Activated T-helper 9 cell treated with anti-CD3 and anti-CD28 coated beads, Interleukin-2, amount 50 U/mL, for 16 hours (primary cell): ENCODE data around the gene PNMA8B.
"Not testable (repeated sequence)": the region's sequence is repeated elsewhere in the genome, so short reads cannot be mapped to it uniquely, and the experiment has no call there.

Source experiments
- DNase-seq: peaks from one replicate; pipeline ENCODE4 v3.0.0-alpha.2; 2020; ENCODE audit warnings: low read depth

Gene PNMA8B

GRCh38 chr19:46514589-46515289 is 19.1 kb upstream of the PNMA8B start:
- no peak for DNase-seq

GRCh38 chr19:46513461-46514236 is 18.0 kb upstream of the PNMA8B start:
- peak; percentile 71 for DNase-seq

DNA sequence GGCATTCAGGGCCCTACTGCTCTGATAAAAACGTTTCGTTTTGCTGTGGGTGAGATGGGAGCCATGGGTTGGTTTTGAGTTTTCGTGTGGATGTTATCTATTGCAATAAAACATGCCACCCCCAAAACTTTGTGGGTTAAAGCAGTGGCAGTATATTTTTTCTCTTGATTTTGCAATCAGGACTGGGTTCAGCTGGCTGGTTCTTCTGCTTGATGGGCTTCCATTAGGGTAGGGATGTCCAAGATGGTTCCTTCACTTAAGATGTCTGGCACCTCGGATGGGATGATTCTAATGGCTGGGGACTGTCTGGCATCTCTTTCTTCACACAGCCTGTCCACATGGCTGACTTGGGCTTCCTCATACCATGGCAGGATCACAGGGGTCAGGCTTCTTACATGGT is 15.6 kb upstream of the PNMA8B start:
- no peak for DNase-seq

- no peak for DNase-seq
Measured at GRCh38 chr19:46508206-46508605, 12.5 kb upstream of the PNMA8B start.

DNA sequence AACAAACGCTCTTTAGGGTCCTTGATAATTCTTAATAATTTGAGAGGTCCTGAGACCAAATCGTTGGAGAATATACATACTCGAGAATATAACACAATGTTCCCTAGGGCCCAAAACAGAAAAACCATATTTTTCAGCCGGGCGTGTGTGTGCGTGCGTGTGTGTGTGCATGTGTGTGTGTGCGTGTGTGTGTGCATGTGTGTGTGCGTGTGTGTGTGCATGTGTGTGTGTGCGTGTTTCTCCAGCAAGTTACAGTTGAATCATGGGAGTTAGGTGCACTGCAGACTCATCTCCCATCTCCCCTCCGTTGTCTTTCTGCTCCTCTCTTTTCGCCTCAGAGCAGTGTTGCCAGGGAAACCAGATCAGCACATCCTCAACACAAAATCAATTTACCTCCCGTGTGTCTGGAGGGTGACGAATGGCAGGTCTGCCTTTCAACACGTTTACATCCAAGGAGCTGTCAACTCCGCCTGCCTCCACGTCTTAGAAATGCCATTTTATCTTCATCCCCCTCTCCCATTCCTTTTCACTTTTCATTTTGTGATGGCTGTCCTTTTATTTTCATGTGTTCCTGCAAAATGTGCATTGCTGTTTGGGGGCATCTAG is 8.3 kb upstream of the PNMA8B start:
- DNase-seq: no peak

DNA sequence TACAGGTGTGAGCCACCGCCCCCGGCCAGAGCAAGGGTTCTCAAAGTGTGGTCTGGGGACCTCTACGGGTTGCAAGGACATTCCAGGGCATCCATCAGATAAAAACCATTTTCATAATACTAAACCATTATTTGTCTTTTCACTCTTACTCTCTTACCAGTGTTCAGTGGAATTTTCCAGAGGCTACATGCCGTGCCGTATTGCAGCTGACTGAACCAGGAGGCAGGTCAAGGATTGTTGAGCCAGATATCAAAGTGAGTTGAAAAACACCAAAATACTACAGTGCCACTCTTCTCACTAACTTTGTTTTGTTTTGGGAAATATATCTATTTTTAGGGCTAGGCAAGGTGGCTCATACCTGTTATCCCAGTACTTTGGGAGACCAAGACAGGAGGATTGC is 7.2 kb upstream of the PNMA8B start:
- no peak for DNase-seq

- no peak for DNase-seq
Measured at GRCh38 chr19:46499692-46500091, 4.0 kb upstream of the PNMA8B start.

GRCh38 chr19:46497773-46498172 is 2.1 kb upstream of the PNMA8B start:
- no peak for DNase-seq

DNA sequence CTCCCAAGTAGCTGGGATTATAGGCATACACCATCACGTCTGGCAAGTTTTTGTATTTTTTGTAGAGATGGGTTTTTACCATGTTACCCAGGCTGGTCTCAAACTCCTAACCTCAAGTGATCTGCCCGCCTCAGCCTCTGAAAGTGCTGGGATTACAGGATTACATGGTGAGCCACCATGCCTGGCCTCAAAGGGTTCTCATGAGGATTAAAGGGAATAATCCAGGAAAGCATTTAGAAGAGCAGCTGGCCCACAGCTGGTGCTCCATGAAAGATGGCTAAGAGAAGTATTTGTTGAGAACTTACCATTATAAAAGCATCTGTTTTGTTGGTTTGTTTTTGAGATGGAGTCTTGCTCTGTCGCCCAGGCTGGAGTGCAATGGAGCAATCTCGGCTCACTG is 1.2 kb upstream of the PNMA8B start:
- DNase-seq: not testable (repeated sequence)

GRCh38 chr19:46496304-46496703 is 637 bp upstream of the PNMA8B start:
- no peak for DNase-seq

DNA sequence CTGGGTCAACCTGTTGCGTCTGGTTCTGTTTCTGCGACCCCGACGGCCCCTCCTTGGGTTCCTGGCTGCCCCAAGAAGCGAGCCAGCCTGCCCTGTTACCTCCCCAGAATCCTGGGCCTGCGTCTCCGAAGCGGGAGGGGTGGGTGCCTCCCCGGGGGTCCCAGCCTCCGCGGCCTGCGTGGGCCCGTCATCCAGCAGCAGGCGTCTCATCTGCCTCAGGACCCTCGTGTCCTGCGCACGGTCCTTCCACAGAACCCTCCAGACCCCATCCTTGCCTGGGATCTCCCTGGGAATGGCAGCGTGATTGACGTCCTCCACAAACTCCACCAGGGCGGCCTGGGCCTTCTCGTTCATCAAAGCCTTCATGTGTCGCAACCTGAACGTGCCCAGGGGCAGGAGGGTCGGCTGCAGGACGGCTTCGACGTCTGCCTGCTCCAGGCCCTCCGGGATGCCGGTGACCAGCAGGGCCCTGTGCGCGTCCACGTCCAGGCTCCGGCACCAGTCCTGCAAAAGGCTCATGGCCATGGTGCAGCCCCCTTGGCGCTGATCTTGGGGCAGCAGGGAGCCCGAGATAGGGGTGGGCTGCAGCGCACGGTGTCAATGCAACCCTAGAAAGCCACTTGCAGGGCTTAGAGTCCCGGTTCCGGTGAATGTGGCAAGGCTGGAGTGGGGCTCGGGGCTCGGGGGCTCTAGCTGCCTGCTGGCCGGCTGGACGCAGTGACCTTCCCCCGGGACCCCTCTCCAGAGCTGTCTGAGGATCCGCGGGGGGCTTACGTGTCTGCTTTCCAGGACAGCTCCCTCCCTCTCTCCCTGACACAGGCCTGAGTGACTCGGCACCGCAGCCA is 504 bp downstream of the PNMA8B start:
- DNase-seq: no peak

GRCh38 chr19:46494146-46494940 is 1.3 kb downstream of the PNMA8B start:
- DNase-seq: no peak

- no peak for DNase-seq
Measured at GRCh38 chr19:46493236-46494145, 2.2 kb downstream of the PNMA8B start.

DNA sequence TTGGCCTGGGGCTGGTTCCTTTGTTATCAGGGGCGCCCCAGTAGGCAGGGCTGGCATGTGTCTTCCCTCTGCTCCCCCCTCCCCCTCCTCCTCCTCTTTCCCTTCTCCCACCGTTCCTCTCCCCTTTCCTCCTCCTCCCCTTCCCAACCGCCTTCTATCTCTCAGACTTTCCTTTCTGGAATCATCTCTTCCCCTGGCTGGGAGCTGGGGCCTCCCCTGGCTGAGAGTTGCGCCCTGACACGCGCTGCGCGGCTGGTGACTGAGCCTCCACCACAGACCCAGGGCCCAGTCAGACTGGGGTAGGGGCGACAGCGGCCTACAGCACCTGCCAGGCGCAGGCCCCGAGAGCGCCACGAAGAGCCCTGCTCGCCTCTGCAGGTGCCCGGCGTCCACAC is 2.8 kb downstream of the PNMA8B start:
- DNase-seq: no peak

GRCh38 chr19:46491975-46492682 is 3.5 kb downstream of the PNMA8B start:
- no peak for DNase-seq

- DNase-seq: no peak
Measured at GRCh38 chr19:46490774-46491173, 4.9 kb downstream of the PNMA8B start.

GRCh38 chr19:46489445-46490272 is 6.0 kb downstream of the PNMA8B start:
- DNase-seq: no peak

DNA sequence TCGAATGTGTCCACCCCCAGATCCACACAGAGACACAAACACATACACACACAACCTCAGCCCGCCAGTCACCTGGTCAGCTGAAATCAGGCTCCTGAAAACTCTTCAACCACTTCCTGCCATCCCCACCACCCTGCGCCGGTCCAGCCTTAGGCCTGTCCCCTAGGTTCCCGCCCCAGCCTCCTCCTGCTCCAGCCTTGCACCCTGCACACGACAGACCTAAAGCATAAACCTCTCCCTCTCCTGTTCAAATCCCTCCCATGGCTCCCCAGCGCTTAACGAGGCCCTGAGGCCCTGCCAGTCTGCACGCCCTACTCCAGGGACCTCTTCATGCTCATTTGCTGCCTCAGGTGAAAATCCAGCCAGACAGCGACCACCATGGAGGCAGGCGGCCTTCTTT is 7.1 kb downstream of the PNMA8B start:
- DNase-seq: no peak
